Muscle layer of colon (tissue), 2 donors: ENCODE results near the gene ATP5PD.
A peak's percentile ranks its signal among the peaks of the same experiment; 100 is the strongest.
"Not testable (repeated sequence)": the region's sequence is repeated elsewhere in the genome, so short reads cannot be mapped to it uniquely, and the experiment has no call there.

Source experiments
- H3K27ac ChIP-seq: one replicate; pipeline ENCODE4 v1.7.0; 2013; ENCODE audit warnings: low read depth, mild to moderate bottlenecking, low read length, moderate library complexity
- H3K27me3 ChIP-seq, 2 donors: one replicate each; pipeline ENCODE4 v1.7.0; 2013; ENCODE audit warnings: low read length in 2 of 2, mild to moderate bottlenecking in 2 of 2; ENCODE audit not compliant: insufficient read depth in 2 of 2, control insufficient read depth in 1 of 2
- H3K36me3 ChIP-seq: one replicate; pipeline ENCODE4 v1.7.0; 2013; ENCODE audit warnings: mild to moderate bottlenecking, low read length; ENCODE audit not compliant: insufficient read depth
- H3K4me1 ChIP-seq: one replicate; pipeline ENCODE4 v1.7.0; 2013; ENCODE audit warnings: mild to moderate bottlenecking, low read length; ENCODE audit not compliant: insufficient read depth
- H3K4me3 ChIP-seq, 2 donors: one replicate each; pipeline ENCODE4 v1.7.0; 2013; ENCODE audit warnings: low read length in 2 of 2, low read depth in 1 of 2, mild to moderate bottlenecking in 1 of 2, moderate library complexity in 1 of 2
- H3K9ac ChIP-seq: one replicate; pipeline ENCODE4 v1.7.0; 2013; ENCODE audit warnings: low read length
- H3K9me3 ChIP-seq: one replicate; pipeline ENCODE4 v1.7.0; 2013; ENCODE audit warnings: mild to moderate bottlenecking, low read length
- donor health status: abdominal sarcoma.
- donor health status: Adenocarcinoma of cecum.

Gene ATP5PD

DNA sequence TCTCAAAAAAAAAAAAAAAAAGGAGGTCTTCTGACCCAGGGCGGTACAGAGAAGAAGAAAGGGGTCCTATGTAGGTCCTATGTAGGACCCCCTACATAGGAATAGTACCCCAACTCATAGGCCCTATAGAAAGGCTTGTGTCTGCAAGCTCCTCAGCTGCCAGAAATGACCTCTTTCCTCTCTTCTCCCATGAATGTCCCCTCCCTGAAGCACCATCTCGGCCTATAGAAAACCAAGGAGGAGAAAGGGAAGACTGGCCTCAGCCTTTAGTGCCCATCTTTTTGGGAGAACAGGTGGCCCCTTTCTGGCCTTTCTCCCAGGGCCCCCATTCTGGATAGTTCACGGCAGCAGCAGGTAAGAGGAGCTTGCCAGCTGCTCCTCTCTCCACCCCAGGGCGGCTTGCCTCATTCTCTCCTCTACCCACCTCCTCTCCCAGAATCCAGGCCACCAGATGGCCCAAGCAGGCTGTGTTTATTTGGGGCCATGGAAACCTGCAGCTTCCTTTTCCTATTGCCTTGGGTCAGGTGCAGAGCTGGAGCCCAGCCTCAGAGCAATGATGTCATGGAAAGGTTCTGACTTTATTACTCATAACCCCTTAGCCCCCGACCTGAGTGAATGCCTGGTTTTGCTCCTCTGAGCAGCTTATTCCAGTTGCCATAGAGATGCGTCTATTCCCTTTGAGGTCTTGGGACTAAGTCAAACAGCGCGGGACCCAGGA is 35.9 kb downstream of the ATP5PD start:
- Histone ChIP-seq H3K27ac (peak overlapping the region; percentile 100), H3K9ac (peak overlapping the region; percentile 90), H3K4me1 (peaks cover 30% of the 10 kb centered on the region), H3K27me3 (no peaks in the 10 kb centered on the region), H3K9me3 (no peaks in the 10 kb centered on the region), H3K36me3 (no peaks in the 10 kb centered on the region), H3K4me3 (peak overlapping the region; percentile 76 to 96)

DNA sequence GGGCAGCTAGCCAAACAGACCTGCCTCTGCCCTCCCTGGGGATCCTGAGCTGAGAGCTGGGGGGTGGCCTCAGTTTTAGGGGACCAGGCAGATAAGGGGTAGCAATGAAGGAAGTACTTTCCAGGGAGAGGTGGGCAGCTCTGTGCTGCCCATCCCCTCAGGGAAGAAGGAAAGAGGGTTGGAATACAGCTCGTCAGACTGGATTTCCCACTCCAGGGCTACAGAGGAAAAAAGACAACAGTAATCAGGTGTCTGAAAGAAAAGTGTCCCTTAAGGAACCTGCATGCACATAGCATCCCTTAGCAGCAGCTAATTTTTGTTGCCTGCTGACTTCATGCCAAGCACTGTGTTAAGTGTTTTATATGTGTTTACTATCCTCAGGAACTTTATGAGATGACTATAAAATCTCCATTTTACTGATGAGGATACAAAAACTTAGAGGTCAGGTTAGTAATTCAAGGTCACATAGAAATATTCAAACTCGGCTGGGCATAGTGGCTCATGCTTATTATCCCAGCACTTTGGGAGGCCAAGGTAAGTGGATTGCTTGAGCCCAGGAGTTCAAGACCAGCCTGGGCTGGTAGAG is 37.5 kb downstream of the ATP5PD start:
- no peak overlapping the region for H3K27ac ChIP-seq
- no peak overlapping the region for H3K4me3 ChIP-seq

DNA sequence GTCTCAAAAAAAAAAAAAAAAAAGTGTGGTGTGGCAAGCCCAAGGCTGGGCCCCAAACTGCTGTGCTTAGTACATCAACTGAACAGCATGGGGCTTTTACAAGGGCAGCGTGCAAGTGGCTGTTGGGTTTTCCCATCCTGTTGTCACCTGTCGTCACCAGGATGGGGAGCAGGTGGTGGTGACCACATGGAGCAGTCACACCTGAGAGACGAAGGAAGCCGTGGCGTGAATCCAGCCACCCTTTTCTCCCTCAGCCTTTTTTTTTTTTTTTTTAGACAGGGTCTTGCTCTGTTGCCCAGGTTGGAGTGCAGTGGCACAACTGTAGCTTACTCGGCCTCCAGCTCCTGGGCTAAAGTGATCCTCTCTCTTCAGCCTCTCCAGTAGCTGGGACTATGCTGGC is 38.4 kb downstream of the ATP5PD start:
- Histone ChIP-seq H3K27ac (no peak overlapping the region), H3K4me3 (no peak overlapping the region), H3K9ac (no peak overlapping the region)

More for the DNA sequence above, 37.5 kb downstream of the ATP5PD start:
- Histone ChIP-seq H3K9ac (no peak overlapping the region), H3K27me3 (no peaks in the 10 kb centered on the region), H3K4me1 (peaks cover 30% of the 10 kb centered on the region), H3K9me3 (no peaks in the 10 kb centered on the region), H3K36me3 (no peaks in the 10 kb centered on the region)

DNA sequence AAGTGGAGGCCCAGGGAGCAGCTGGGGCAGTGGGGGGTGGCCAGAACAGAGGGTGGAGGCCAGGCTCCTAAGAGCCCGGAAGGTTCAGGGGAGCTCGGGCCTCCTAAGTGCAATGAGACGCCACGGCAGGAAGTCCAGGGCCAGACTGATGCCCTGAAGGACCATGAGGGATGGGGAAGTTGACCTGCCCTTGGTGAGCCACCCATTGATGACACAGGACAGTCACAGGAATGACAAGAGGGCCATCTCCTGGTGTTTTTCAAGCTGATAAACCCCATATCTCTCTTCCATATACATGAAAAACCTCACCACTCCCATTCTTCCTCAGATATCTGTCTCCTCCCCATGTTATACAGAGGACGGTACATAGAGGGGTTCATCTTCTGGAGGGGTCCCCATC is 40.1 kb downstream of the ATP5PD start:
- no peak overlapping the region for H3K9ac ChIP-seq
- no peak overlapping the region for H3K27ac ChIP-seq
- H3K36me3 ChIP-seq = peaks cover 15% of the 10 kb centered on the region
- no peaks in the 10 kb centered on the region for H3K9me3 ChIP-seq
- peaks cover 13% of the 10 kb centered on the region for H3K4me1 ChIP-seq
- no peak overlapping the region for H3K4me3 ChIP-seq
- H3K27me3 ChIP-seq = no peaks in the 10 kb centered on the region

More for the DNA sequence above, 38.4 kb downstream of the ATP5PD start:
- Histone ChIP-seq H3K27me3 (no peaks in the 10 kb centered on the region), H3K36me3 (no peaks in the 10 kb centered on the region), H3K4me1 (peaks cover 24% of the 10 kb centered on the region), H3K9me3 (no peaks in the 10 kb centered on the region)

DNA sequence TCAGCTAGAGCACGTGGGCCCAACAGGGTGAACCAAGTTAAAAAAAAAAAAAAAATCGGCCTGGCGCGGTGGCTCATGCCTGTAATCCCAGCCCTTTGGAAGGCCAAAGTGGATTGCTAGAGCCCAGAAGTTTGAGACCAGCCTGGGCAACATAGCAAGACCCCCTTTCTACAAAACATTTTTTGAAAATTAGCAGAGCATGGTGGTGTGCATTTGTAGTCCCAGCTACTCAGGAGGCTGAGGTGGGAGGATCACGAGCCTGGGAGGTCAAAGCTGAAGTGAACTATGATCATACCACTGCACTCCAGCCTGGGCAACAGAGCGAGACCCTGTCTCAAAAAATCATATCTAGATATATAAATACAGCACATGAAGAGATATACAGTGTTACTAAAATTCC is 40.7 kb downstream of the ATP5PD start:
- not testable (repeated sequence) for H3K4me3 ChIP-seq, H3K4me1 ChIP-seq, H3K27me3 ChIP-seq, H3K9me3 ChIP-seq, H3K27ac ChIP-seq, H3K9ac ChIP-seq
- H3K36me3 ChIP-seq = peaks cover 20% of the 10 kb centered on the region

DNA sequence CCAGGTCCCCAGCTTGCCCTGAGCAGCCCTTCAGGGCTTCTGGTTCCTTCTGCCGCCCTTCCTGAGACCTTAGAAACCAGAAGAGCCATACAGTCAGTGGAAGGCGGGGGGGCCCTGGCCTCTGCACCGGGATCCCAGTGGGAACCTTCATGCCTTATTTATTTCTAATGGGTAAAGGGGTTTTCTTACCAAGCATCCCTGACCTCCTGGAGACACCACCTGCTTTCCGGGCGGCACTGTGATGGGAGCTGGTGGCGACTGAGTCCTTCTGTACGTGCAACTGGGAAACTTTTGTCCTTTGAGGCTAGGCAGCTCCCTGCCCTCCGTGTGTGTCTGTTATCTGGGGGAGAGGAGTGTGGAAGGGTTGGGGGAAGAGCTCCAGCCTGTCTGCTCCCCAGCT is 41.5 kb downstream of the ATP5PD start:
- peaks cover 23% of the 10 kb centered on the region for H3K36me3 ChIP-seq
- no peak overlapping the region for H3K9ac ChIP-seq
- no peaks in the 10 kb centered on the region for H3K4me1 ChIP-seq
- no peak overlapping the region for H3K4me3 ChIP-seq
- no peaks in the 10 kb centered on the region for H3K27me3 ChIP-seq
- no peak overlapping the region for H3K27ac ChIP-seq
- H3K9me3 ChIP-seq = no peaks in the 10 kb centered on the region

DNA sequence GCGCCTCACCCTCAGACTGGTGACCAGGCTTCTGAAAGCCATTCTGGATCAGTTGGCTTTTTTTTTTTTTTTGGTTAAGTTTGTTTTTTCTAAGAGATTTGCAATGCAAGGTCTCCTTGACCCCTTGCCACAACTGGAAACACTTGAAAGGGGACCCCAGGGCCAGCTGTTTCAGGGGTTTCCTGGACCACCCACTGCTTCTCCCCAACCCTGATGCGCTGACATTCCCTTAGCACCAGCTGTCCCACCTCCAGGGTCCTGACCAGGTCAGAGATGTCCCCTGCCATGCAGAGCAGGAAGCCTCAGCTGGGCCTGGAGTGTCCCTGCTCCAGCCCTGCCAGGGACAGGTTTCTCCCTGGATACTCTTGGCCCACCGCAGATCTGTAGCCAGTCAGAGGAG is 42.4 kb downstream of the ATP5PD start:
- H3K9me3 ChIP-seq = no peaks in the 10 kb centered on the region
- H3K36me3 ChIP-seq = peaks cover 27% of the 10 kb centered on the region

DNA sequence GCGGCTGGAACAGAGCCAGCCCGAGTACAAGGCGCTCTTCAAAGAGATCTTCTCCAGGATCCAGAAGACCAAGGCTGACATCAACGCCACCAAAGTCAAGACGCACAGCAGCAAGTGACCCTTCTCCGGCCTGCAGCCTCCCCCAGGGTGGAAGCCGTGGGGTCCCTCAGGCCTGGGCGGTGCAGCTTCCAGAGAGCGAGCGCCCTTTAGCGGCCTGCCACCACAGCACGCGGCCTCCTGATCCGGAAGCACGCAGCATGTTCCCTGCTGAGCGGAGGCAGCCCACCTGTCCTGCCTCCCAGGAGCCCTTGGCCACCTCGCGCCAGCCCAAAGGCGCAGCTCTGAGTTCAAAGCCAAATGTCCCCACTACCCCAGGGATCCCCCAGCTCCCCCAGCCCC is 42.8 kb downstream of the ATP5PD start:
- Histone ChIP-seq H3K36me3 (peaks cover 29% of the 10 kb centered on the region), H3K4me1 (no peaks in the 10 kb centered on the region), H3K9me3 (no peaks in the 10 kb centered on the region)

More for the DNA sequence above, 42.4 kb downstream of the ATP5PD start:
- no peak overlapping the region for H3K4me3 ChIP-seq
- no peaks in the 10 kb centered on the region for H3K4me1 ChIP-seq
- no peak overlapping the region for H3K27ac ChIP-seq
- H3K27me3 ChIP-seq = no peaks in the 10 kb centered on the region
- no peak overlapping the region for H3K9ac ChIP-seq

DNA sequence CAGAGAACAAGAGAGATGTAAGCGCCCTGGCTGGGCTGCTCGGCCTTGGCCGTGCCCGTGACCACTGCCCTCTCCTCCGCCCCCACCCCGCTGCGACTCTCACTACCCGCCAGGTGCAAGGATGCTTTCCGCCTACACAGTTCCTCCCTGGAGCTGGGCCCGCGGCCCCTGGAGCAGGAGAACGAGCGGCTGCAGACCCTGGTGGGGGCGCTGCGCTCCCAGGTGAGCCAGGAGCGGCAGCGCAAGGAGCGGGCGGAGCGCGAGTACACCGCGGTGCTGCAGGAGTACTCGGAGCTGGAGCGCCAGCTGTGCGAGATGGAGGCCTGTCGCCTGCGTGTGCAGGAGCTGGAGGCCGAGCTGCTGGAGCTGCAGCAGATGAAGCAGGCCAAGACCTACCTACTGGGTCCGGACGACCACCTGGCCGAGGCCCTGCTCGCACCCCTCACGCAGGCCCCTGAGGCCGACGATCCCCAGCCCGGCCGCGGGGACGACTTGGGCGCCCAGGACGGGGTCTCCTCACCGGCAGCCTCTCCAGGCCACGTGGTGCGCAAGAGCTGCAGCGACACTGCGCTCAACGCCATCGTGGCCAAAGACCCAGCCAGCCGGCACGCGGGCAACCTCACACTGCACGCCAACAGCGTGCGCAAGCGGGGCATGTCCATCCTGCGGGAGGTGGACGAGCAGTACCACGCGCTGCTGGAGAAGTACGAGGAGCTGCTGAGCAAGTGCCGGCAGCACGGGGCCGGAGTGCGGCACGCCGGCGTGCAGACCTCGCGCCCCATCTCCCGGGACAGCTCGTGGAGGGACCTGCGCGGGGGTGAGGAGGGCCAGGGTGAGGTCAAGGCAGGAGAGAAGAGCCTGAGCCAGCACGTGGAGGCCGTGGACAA is 43.5 kb downstream of the ATP5PD start:
- Histone ChIP-seq H3K36me3 (peaks cover 29% of the 10 kb centered on the region), H3K9me3 (no peaks in the 10 kb centered on the region), H3K27ac (no peak overlapping the region), H3K4me3 (no peak overlapping the region), H3K4me1 (no peaks in the 10 kb centered on the region), H3K27me3 (no peaks in the 10 kb centered on the region), H3K9ac (no peak overlapping the region)

More for the DNA sequence above, 42.8 kb downstream of the ATP5PD start:
- Histone ChIP-seq H3K27me3 (no peaks in the 10 kb centered on the region), H3K4me3 (no peak overlapping the region), H3K9ac (no peak overlapping the region), H3K27ac (no peak overlapping the region)

DNA sequence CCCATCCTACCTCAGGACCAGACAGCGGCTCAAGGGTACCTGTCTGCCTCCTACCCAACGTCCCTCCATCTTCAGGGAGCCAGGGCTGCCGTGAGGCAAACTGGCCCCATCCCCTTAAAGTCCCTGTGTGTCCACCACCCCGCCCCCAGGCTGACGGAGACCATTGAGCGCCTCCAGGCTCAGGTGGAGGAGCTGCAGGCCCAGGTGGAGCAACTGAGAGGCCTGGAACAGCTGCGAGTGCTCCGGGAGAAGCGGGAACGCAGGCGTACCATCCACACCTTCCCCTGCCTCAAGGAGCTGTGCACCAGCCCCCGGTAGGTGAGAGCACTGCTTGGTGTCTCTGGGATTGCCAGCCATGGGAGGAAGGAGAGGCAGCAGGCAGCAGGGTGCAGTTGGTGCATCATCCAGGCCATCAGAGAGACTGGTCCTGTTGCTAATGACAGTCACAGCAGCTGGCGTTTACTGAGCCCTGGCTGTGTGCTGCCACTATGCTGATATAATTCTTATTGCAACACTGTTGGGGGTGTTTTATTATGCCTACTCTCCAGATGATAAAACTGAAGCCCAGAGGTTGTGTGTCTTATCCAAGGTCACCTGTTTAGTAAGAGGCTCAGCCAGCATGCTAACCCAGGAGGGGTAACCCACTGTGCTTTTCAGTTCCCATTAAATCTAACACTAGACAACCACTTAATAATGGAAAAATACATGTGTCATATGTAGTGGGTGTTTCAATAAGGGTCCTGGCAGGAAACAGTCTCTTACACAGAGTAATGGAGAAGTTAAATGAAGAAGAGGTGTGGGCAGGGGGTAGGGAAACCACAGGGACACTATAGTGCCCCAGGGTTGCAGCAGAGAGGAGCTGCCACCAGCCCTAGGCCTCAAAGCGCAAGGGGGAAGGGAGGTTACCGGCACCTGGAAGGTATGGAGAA is 44.6 kb downstream of the ATP5PD start:
- Histone ChIP-seq H3K27ac (no peak overlapping the region), H3K9ac (no peak overlapping the region), H3K36me3 (peaks cover 29% of the 10 kb centered on the region), H3K9me3 (no peaks in the 10 kb centered on the region), H3K4me3 (no peak overlapping the region), H3K27me3 (no peaks in the 10 kb centered on the region), H3K4me1 (no peaks in the 10 kb centered on the region)

DNA sequence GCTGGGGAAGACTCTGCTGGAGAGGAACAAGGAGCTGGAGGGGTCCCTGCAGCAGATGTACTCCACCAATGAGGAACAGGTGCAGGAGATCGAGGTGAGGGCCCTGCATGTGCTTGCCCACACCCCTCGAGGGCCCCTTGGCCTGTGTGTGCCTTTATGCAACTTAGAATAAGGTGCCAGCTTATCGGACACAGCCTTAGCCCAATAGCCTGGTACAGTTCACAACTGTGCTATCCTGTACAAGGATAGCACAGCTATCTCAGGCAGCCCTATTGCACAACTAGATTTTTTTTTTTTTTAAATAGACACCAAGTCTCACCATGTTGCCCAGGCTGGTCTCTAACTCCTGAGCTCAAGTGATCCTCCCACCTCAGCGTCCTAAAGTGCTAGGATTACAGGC is 47.2 kb downstream of the ATP5PD start:
- no peaks in the 10 kb centered on the region for H3K27me3 ChIP-seq
- no peak overlapping the region for H3K27ac ChIP-seq
- peaks cover 29% of the 10 kb centered on the region for H3K36me3 ChIP-seq
- H3K9ac ChIP-seq = no peak overlapping the region
- no peaks in the 10 kb centered on the region for H3K9me3 ChIP-seq
- no peak overlapping the region for H3K4me3 ChIP-seq
- no peaks in the 10 kb centered on the region for H3K4me1 ChIP-seq
